ENCODE data around the gene SAMM50. TPM values are rescaled to one million over a fixed set of nuclear protein-coding genes. Genes with fewer than 3 reads are reported as not detected.

The SAMM50 gene
- total and polyA plus RNA-seq, 4 experiments from 2014 or later, result 33.3 to 72.1 (median 52.6) TPM

- Histone ChIP-seq H3K27ac (ENCODE audit: low read depth, low read length) (no peak overlapping the region), H3K4me3 (ENCODE audit: low read length in 2 of 2) (no peak overlapping the region), H3K9me3 (ENCODE audit: control insufficient read depth in 1 of 2, low read length in 2 of 2) (no peaks in the 10 kb centered on the region), H3K27me3 (ENCODE audit: insufficient read depth, low read length) (no peaks in the 10 kb centered on the region), H3K36me3 (ENCODE audit: insufficient read depth, low read length) (peaks cover 46% of the 10 kb centered on the region), H3K4me1 (ENCODE audit: insufficient read depth, low read length) (no peaks in the 10 kb centered on the region)
- ChIA-PET CTCF (ENCODE audit: partially characterized antibody) (interaction anchor here (1.1 kb wide), 1 partner anchor 13 kb away, joined by 4 read pairs; no protein-coding TSS in a partner anchor), POLR2A (ENCODE audit: partially characterized antibody) (no interaction called here)
- H3K36me3 Mint-ChIP-seq, result peaks cover 52 to 73% of the 10 kb centered on the region in 2 donors
- peak overlapping the region in 1 of 7 donors; percentile 65 for H3K27ac Mint-ChIP-seq
- DNase-seq, result no peak
- no peaks in the 10 kb centered on the region for H3K4me1 Mint-ChIP-seq
- intact Hi-C loops (cut with micrococcal nuclease), result no loop called here
- H3K27me3 Mint-ChIP-seq, result no peaks in the 10 kb centered on the region
- H3K4me3 Mint-ChIP-seq, result no peak overlapping the region
- no peaks in the 10 kb centered on the region for H3K9me3 Mint-ChIP-seq
Measured at GRCh38 chr22:43980579-43980978, 25.3 kb downstream of the SAMM50 start.

DNA sequence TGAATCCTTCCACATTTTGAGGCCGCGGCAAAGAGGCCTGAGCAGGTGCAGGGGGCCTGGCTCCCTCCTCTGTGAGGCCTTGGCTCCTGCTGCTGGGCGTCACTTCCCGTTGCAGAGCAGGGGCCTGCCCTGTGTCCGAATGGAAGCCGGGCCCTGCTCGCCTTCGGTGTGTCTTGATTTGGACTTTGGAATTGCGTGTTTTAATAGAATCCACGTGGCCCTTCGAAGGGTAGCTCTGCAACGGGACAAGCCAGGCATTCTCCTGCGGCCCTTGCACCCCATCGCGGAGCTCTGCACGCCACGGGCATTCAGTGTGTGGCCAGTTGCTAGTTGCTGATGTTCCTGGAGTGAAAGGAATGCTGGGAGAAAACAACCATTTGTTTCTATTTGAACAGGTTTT, 25.8 kb downstream of the SAMM50 start:
- Mint-ChIP-seq H3K9me3 (no peaks in the 10 kb centered on the region), H3K4me3 (no peak overlapping the region), H3K27ac (peak overlapping the region in 1 of 7 donors; percentile 10), H3K4me1 (no peaks in the 10 kb centered on the region), H3K36me3 (peaks cover 49 to 70% of the 10 kb centered on the region in 2 donors), H3K27me3 (no peaks in the 10 kb centered on the region)
- intact Hi-C loops (cut with micrococcal nuclease), result no loop called here
- Histone ChIP-seq H3K27ac (ENCODE audit: low read depth, low read length) (no peak overlapping the region), H3K9me3 (ENCODE audit: control insufficient read depth in 1 of 2, low read length in 2 of 2) (no peaks in the 10 kb centered on the region), H3K4me1 (ENCODE audit: insufficient read depth, low read length) (no peaks in the 10 kb centered on the region), H3K27me3 (ENCODE audit: insufficient read depth, low read length) (no peaks in the 10 kb centered on the region), H3K36me3 (ENCODE audit: insufficient read depth, low read length) (peaks cover 44% of the 10 kb centered on the region), H3K4me3 (ENCODE audit: low read length in 2 of 2) (no peak overlapping the region)
- ChIA-PET POLR2A (ENCODE audit: partially characterized antibody) (no interaction called here), CTCF (ENCODE audit: partially characterized antibody) (interaction anchor here (1.1 kb wide), 1 partner anchor 12 kb away, joined by 4 read pairs; no protein-coding TSS in a partner anchor)
- no peak for DNase-seq

DNA sequence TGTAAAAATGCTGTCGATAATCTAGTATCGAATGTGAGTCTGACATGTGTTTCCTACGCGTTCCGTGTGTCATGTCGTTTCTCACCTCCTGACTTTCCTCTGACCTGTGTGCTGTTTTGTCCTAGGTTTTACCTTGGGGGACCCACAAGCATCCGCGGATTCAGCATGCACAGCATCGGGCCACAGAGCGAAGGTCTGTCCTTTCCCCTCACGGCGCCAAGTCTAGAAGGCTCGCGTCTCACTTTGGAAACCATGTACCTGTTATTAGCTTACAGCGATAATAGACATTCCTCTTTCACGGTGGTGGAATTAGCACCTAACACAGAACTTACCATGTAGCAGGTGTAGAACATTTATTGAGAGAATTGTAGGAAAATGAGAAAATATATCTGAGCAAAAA, 28.6 kb downstream of the SAMM50 start:
- Mint-ChIP-seq H3K4me3 (no peak overlapping the region), H3K27me3 (no peaks in the 10 kb centered on the region), H3K36me3 (peaks cover 50 to 72% of the 10 kb centered on the region in 2 donors), H3K27ac (no peak overlapping the region), H3K4me1 (no peaks in the 10 kb centered on the region), H3K9me3 (no peaks in the 10 kb centered on the region)
- intact Hi-C loops (cut with micrococcal nuclease), result no loop called here
- DNase-seq, result no peak
- CTCF ChIA-PET (ENCODE audit: partially characterized antibody), result interaction anchor here (1.8 kb wide), 1 partner anchor 9 kb away, joined by 9 read pairs; no protein-coding TSS in a partner anchor
- H3K27ac ChIP-seq (ENCODE audit: low read depth, low read length), result no peak overlapping the region
- peaks cover 35% of the 10 kb centered on the region for H3K36me3 ChIP-seq (ENCODE audit: insufficient read depth, low read length)
- H3K9me3 ChIP-seq (ENCODE audit: control insufficient read depth in 1 of 2, low read length in 2 of 2), result no peaks in the 10 kb centered on the region
- H3K27me3 ChIP-seq (ENCODE audit: insufficient read depth, low read length), result no peaks in the 10 kb centered on the region
- no peak overlapping the region for H3K4me3 ChIP-seq (ENCODE audit: low read length in 2 of 2)
- H3K4me1 ChIP-seq (ENCODE audit: insufficient read depth, low read length), result no peaks in the 10 kb centered on the region
- POLR2A ChIA-PET (ENCODE audit: partially characterized antibody), result no interaction called here

GRCh38 chr22:43985532-43985931, 30.3 kb downstream of the SAMM50 start:
- H3K27ac ChIP-seq (ENCODE audit: low read depth, low read length), result no peak overlapping the region
- POLR2A ChIA-PET (ENCODE audit: partially characterized antibody), result no interaction called here
- H3K9me3 ChIP-seq (ENCODE audit: control insufficient read depth in 1 of 2, low read length in 2 of 2), result no peaks in the 10 kb centered on the region
- intact Hi-C loops (cut with micrococcal nuclease), result no loop called here
- Mint-ChIP-seq H3K27me3 (no peaks in the 10 kb centered on the region), H3K4me3 (no peak overlapping the region), H3K9me3 (peaks cover 0 to 2% (median 0%) of the 10 kb centered on the region in 8 donors), H3K27ac (no peak overlapping the region), H3K4me1 (no peaks in the 10 kb centered on the region), H3K36me3 (peaks cover 42 to 72% of the 10 kb centered on the region in 2 donors)
- H3K27me3 ChIP-seq (ENCODE audit: insufficient read depth, low read length), result no peaks in the 10 kb centered on the region
- no peak overlapping the region for H3K4me3 ChIP-seq (ENCODE audit: low read length in 2 of 2)
- peaks cover 22% of the 10 kb centered on the region for H3K36me3 ChIP-seq (ENCODE audit: insufficient read depth, low read length)
- DNase-seq, result no peak
- CTCF ChIA-PET (ENCODE audit: partially characterized antibody), result interaction anchor here (1.0 kb wide), 1 partner anchor 8 kb away, joined by 5 read pairs; no protein-coding TSS in a partner anchor
- H3K4me1 ChIP-seq (ENCODE audit: insufficient read depth, low read length), result no peaks in the 10 kb centered on the region

DNA sequence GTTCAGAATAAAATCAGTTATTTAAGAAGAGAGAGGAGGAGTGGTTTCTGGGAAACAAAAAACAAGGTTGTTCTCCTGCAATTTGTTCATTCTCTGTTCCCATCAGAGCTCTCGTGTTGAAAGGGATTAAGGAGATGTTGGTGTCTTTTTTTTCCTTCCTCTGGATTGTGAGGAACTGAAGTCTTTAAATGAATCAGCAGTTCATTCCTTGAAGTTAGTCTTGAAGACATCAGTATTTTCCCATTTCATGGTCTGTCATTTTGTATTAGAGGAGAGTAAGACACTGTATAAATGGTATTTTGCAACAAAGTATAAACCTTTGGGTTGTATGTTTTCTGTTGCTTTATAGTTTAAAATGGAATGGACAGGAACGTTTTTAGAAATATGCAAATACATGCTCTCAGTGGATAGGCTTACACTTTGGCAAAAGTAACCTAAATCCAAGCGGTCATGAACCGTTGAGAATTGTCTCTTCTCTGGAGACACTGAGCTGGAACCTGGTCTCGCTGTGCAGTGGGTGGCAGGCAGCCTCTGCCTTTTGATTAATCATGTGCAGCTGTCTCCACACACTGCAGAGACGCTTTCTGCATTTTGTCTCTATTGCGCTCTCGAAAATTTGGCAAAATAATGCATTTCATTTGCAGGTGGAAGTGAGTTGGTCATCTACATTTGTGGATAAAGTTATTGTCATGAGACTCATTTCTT, 33.0 kb downstream of the SAMM50 start:
- CTCF ChIA-PET (ENCODE audit: partially characterized antibody), result interaction anchor here (0.9 to 2.0 kb wide), 2 partner anchors 95 to 98 kb away, joined by 3 to 7 read pairs; no protein-coding TSS in a partner anchor
- H3K36me3 Mint-ChIP-seq, result peaks cover 48 to 84% of the 10 kb centered on the region in 2 donors
- no peak for DNase-seq

DNA sequence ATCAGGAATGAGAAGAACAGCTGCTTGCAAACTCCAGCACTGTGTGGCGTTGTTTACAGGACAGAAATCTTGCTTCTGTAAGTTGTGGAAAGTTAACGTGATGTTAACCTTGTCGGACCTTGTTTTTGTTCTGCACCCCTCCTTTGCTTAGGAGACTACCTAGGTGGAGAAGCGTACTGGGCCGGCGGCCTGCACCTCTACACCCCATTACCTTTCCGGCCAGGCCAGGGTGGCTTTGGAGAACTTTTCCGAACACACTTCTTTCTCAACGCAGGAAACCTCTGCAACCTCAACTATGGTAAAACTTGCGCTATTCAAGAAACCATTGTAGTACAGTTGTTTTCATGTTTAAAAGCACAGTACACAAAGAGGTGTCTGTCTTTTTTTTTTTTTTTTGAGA, 33.7 kb downstream of the SAMM50 start:
- H3K27me3 Mint-ChIP-seq, result no peaks in the 10 kb centered on the region
- DNase-seq, result no peak
- H3K27me3 ChIP-seq (ENCODE audit: insufficient read depth, low read length), result no peaks in the 10 kb centered on the region
- H3K4me1 Mint-ChIP-seq, result peaks cover 4 to 9% (median 6%) of the 10 kb centered on the region in 4 donors
- no peaks in the 10 kb centered on the region for H3K4me1 ChIP-seq (ENCODE audit: insufficient read depth, low read length)
- POLR2A ChIA-PET (ENCODE audit: partially characterized antibody), result no interaction called here
- intact Hi-C loops (cut with micrococcal nuclease), result no loop called here
- peaks cover 38% of the 10 kb centered on the region for H3K36me3 ChIP-seq (ENCODE audit: insufficient read depth, low read length)
- no peak overlapping the region for H3K4me3 ChIP-seq (ENCODE audit: low read length in 2 of 2)
- H3K36me3 Mint-ChIP-seq, result peaks cover 49 to 84% of the 10 kb centered on the region in 2 donors
- peaks cover 0 to 3% (median 0%) of the 10 kb centered on the region in 8 donors for H3K9me3 Mint-ChIP-seq
- peak overlapping the region in 1 of 7 donors; percentile 59 for H3K27ac Mint-ChIP-seq
- H3K4me3 Mint-ChIP-seq, result no peak overlapping the region
- no peaks in the 10 kb centered on the region for H3K9me3 ChIP-seq (ENCODE audit: control insufficient read depth in 1 of 2, low read length in 2 of 2)
- CTCF ChIA-PET (ENCODE audit: partially characterized antibody), result interaction anchor here (2.8 kb wide), 1 partner anchor 97 kb away, joined by 10 read pairs; no protein-coding TSS in a partner anchor
- no peak overlapping the region for H3K27ac ChIP-seq (ENCODE audit: low read depth, low read length)

More for the DNA sequence above, 33.0 kb downstream of the SAMM50 start:
- H3K4me3 ChIP-seq (ENCODE audit: low read length in 2 of 2), result no peak overlapping the region
- H3K9me3 ChIP-seq (ENCODE audit: control insufficient read depth in 1 of 2, low read length in 2 of 2), result no peaks in the 10 kb centered on the region
- H3K27ac Mint-ChIP-seq, result peak overlapping the region in 5 of 7 donors; percentile 32 to 74 (median 44)
- POLR2A ChIA-PET (ENCODE audit: partially characterized antibody), result interaction anchor here (0.9 kb wide), 1 partner anchor 8 kb away, joined by 4 read pairs; no protein-coding TSS in a partner anchor
- H3K36me3 ChIP-seq (ENCODE audit: insufficient read depth, low read length), result peaks cover 38% of the 10 kb centered on the region
- peaks cover 0 to 3% (median 0%) of the 10 kb centered on the region in 8 donors for H3K9me3 Mint-ChIP-seq
- intact Hi-C loops (cut with micrococcal nuclease), result no loop called here
- H3K27me3 Mint-ChIP-seq, result no peaks in the 10 kb centered on the region
- H3K4me1 ChIP-seq (ENCODE audit: insufficient read depth, low read length), result no peaks in the 10 kb centered on the region
- H3K4me1 Mint-ChIP-seq, result peaks cover 2 to 5% (median 4%) of the 10 kb centered on the region in 4 donors
- no peak overlapping the region for H3K27ac ChIP-seq (ENCODE audit: low read depth, low read length)
- H3K27me3 ChIP-seq (ENCODE audit: insufficient read depth, low read length), result no peaks in the 10 kb centered on the region
- no peak overlapping the region for H3K4me3 Mint-ChIP-seq

- H3K9me3 ChIP-seq (ENCODE audit: control insufficient read depth in 1 of 2, low read length in 2 of 2), result no peaks in the 10 kb centered on the region
- peaks cover 49 to 88% of the 10 kb centered on the region in 2 donors for H3K36me3 Mint-ChIP-seq
- no peak overlapping the region for H3K4me3 ChIP-seq (ENCODE audit: low read length in 2 of 2)
- no peak overlapping the region for H3K4me3 Mint-ChIP-seq
- no peaks in the 10 kb centered on the region for H3K27me3 ChIP-seq (ENCODE audit: insufficient read depth, low read length)
- ChIA-PET CTCF (ENCODE audit: partially characterized antibody) (interaction anchor here (0.6 to 2.8 kb wide), 4 partner anchors 48 to 637 kb away, joined by 3 to 10 read pairs (median 6); no protein-coding TSS in a partner anchor), POLR2A (ENCODE audit: partially characterized antibody) (no interaction called here)
- no peaks in the 10 kb centered on the region for H3K27me3 Mint-ChIP-seq
- no peak for DNase-seq
- H3K4me1 Mint-ChIP-seq, result peaks cover 6 to 16% (median 10%) of the 10 kb centered on the region in 4 donors
- peaks cover 0 to 3% (median 0%) of the 10 kb centered on the region in 8 donors for H3K9me3 Mint-ChIP-seq
- no peak overlapping the region for H3K27ac Mint-ChIP-seq
- intact Hi-C loops (cut with micrococcal nuclease), result no loop called here
- H3K4me1 ChIP-seq (ENCODE audit: insufficient read depth, low read length), result no peaks in the 10 kb centered on the region
- peaks cover 36% of the 10 kb centered on the region for H3K36me3 ChIP-seq (ENCODE audit: insufficient read depth, low read length)
- H3K27ac ChIP-seq (ENCODE audit: low read depth, low read length), result no peak overlapping the region
Measured at GRCh38 chr22:43990044-43990443, 34.8 kb downstream of the SAMM50 start.

All from CD4-positive, alpha-beta memory T cell (primary cell).